AG09309 (cell line): Measurements from ENCODE around the gene NFKBIA.
A peak's percentile ranks its signal among the peaks of the same experiment; 100 is the strongest.

Experiments
- DNase-seq: peaks from one replicate; pipeline ENCODE4 v3.0.0-alpha.2; 2010; ENCODE audit warnings: low read depth
- H3K4me3 ChIP-seq: 2 replicates; pipeline ENCODE4 v1.5.1; 2011; ENCODE audit warnings: mild to moderate bottlenecking, low read depth, low read length, moderate library complexity; ENCODE audit not compliant: control insufficient read depth
- TF ChIP-seq, protein P1 (sequence below): IDR thresholded peaks from 2 replicates; pipeline ENCODE4 v1.5.1; 2011; ENCODE audit warnings: mild to moderate bottlenecking, low read depth, low read length, inconsistent platforms; ENCODE audit not compliant: insufficient read depth, control insufficient read depth; ENCODE audit errors: missing control alignments

NFKBIA gene

DNA sequence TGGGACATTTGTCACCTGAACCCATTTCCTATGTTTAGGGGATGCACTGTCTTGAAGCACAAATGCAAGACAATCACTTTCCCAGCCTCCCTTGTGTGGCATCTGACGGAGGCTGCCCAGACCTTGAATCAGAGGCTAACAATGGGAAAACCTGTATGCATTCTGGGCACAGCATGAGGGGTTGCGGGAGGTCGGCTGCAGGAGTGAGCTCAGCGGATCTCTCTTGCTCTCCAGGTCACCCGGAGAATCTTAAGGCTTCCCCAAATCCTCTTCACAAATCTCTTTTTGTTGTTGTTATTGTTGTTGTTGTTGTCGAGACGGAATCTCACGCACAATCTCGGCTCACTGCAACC is 15.3 kb downstream of the NFKBIA start:
- H3K4me3 ChIP-seq = no peak overlapping the region
- TF ChIP-seq, protein P1, sequence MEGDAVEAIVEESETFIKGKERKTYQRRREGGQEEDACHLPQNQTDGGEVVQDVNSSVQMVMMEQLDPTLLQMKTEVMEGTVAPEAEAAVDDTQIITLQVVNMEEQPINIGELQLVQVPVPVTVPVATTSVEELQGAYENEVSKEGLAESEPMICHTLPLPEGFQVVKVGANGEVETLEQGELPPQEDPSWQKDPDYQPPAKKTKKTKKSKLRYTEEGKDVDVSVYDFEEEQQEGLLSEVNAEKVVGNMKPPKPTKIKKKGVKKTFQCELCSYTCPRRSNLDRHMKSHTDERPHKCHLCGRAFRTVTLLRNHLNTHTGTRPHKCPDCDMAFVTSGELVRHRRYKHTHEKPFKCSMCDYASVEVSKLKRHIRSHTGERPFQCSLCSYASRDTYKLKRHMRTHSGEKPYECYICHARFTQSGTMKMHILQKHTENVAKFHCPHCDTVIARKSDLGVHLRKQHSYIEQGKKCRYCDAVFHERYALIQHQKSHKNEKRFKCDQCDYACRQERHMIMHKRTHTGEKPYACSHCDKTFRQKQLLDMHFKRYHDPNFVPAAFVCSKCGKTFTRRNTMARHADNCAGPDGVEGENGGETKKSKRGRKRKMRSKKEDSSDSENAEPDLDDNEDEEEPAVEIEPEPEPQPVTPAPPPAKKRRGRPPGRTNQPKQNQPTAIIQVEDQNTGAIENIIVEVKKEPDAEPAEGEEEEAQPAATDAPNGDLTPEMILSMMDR = no peak
- no peak for DNase-seq

DNA sequence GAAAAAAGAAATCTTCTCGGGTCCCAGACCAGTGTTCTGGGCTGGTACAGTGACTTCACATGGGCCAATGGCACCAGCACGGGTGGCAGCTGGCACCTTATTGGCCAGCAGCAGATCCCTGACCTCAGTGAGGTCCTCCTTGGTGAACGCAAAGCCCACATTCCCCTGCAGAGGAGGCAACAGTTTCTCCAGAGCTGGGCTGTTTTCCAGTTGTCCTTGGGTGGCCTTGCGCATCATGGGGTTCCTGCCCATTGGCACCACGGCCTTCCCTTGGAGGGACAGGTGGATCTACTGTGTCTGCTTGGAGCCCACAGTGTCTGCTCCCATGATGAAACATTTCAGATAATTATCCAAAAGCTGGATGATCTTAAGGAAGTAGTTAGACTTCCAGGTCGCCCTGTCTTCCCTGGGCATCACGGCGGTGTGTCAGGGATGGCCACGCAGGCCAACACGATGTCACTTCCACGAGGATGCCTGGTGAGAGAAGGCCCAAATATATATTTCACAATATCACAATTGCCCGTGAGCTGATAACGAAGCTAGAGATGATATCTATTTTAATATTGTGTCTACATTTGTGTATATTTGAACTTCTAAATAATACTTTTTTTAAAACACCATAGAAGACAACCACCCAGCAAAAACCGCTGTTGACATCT is 15.8 kb downstream of the NFKBIA start:
- H3K4me3 ChIP-seq = no peak overlapping the region
- TF ChIP-seq, protein P1 = no peak
- DNase-seq = no peak

DNA sequence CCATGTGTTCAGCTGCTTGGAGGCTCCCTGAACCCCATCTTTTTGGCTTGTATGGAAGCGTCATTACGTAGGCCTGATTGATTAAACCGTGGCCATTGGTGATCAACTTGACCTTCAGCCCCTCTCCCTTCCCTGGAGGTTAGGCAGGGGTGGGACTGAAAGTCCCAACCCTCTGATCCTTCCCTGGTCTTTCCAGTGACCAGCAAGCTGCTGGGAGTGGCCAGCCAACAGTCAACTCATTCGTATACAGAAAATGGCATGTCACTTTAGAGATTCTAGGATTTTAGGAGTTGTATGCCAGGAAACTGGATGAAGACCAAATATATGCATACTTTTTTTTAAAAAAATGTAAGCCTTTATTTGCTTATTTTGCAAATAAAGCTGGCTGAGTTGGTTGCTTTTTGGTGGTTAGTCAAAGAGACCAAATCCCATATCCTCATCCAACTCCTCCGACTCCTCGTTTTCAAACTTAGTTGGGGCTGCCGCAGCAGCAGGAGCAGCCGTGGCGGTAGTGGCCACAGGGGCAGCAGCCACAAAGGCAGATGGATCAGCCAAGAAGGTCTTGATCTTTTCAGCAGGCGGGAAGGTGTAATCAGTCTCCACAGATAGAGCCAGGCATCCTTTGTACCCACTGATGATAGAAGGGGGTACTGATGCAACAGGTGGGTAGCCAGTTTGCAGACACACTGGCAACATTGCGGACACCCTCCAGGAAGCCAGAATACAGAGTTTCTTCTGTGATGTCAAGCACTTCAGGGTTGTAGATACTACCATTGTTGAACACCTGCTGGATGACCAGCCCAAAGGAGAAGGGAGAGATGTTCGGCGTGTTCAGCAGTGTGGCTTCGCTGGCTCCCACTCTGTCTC is 16.6 kb downstream of the NFKBIA start:
- TF ChIP-seq, protein P1 = no peak
- no peak overlapping the region for H3K4me3 ChIP-seq
- DNase-seq = no peak

DNA sequence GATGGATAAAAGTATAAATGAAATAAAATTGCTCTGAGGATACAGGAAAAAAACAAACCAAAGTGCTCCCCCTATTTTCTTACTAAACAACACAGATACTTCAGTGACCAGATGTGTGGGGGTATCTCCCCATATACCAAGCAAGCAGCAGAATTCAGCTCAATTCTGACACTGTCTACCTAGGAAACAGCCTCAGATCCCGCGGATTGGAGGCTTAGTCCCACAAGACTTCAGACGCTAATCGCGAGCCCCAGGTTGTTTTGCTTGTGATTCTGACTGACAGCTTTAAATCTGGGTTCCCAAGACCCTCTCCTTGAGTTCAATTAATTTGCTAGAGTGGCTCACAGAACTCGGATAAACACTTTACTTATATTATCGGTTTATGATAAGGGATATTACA is 17.3 kb downstream of the NFKBIA start:
- TF ChIP-seq, protein P1 = no peak
- no peak for DNase-seq

DNA sequence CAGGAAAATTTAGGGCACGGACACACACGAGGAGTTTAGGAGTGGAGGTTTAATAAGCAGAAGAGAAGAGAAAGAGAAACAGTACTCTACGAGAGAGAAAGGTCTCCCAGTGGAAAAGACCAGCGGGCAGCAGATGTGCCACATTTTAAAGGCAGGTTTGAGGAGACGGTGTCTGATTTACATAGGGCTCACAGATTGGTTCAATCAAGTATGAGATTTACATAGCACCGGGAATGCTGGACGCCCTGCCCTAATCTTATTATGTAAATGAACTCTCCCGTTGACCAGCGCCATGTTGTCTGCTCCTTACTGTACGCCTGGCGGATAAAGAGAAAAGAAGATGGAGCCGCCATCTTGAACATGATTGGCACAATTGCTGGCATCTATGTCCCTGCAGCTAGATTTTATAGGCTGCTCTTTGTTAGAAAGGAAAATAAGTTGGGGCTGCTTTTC is 17.9 kb downstream of the NFKBIA start:
- no peak for DNase-seq
- H3K4me3 ChIP-seq = no peak overlapping the region
- TF ChIP-seq, protein P1 = no peak

More for the DNA sequence above, 17.3 kb downstream of the NFKBIA start:
- no peak overlapping the region for H3K4me3 ChIP-seq

DNA sequence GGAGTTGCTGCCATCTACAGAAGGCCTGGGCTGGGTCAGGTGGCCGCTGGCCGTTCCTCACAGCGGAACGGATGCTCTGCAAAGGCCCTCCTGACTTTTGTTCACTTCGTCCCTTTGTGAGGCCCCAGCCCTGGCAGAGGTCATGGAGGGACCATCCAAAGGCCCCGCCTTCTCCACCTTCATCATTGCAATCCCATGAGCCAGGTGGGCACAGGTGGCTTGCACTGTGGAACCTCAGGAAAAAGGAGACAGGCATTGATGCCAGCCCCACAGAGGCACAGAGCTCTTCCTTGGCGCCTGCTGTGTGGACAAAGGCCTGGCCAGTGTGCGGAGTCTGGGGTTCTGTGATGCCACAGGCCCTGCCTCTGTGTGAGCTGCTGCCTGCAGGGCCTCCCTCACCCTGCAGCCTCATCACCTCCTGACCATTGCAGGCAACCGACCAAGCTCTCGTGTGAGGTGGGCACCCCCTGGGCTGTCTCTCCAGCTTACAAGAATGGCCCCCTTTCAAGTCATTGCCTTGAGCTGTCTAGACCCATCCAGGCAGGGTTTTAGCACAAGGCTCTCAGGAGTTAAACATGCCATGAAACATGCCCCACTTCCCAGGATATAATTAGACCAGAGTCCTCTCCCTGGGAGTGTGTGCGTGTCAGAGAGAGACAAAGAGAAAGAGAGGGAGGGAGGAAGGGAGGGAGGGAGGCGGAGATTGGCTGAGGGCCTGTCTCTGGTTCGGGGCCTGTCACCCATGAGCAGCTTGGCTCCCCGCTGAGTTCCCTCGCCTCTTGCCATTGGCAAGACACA is 19.3 kb downstream of the NFKBIA start:
- DNase-seq = peak; percentile 88
- TF ChIP-seq, protein P1 = no peak
- H3K4me3 ChIP-seq = no peak overlapping the region
